GM19240 (cell line): ENCODE results near the gene PRDM16.

Experiments used
- DNase-seq: peaks from one replicate; pipeline ENCODE4 v3.0.0; 2011; ENCODE audit warnings: low spot score; ENCODE audit not compliant: insufficient read length

PRDM16 gene

DNA sequence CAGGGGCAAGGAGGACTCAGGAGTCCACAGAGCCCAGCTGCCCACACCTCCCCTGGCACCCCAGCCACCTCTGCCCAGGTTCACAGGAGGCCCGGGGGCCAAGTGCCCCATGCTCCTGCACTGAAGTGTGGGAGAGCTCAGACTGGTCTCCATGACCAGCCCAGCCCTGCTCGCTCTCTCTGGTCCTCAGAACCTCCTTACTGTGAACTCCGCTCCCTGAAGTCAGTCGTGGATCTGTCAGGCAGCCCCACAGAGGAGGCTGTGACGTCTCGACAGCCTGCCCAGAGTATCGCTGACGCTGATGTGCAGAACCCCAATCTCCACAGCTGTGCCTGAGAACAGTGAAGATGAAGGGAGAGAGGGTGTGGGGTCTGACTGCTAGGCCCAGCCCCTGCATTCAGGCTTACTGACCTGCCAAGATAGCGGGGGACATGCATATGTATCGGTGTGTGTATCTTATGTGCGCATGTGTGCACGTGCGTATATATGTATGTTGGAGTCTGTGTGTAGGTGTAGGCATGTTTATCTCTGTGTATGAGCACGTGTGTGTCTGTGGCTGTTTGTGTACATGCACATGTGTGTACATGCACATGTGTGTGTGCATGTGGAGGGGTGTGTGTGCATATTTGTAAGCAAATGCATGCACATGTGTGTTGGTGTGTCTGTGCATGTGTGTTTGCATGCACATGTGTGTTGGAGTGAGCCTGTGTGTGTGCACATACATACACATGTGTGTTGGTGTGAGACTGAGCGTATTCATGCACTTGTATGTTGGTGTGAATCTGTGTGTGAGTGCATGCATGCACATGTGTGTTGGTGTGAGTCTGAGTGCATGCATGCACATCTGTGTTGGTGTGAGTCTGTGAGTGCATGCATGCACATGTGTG, 267.0 kb downstream of the PRDM16 start:
- DNase-seq, result no peak

DNA sequence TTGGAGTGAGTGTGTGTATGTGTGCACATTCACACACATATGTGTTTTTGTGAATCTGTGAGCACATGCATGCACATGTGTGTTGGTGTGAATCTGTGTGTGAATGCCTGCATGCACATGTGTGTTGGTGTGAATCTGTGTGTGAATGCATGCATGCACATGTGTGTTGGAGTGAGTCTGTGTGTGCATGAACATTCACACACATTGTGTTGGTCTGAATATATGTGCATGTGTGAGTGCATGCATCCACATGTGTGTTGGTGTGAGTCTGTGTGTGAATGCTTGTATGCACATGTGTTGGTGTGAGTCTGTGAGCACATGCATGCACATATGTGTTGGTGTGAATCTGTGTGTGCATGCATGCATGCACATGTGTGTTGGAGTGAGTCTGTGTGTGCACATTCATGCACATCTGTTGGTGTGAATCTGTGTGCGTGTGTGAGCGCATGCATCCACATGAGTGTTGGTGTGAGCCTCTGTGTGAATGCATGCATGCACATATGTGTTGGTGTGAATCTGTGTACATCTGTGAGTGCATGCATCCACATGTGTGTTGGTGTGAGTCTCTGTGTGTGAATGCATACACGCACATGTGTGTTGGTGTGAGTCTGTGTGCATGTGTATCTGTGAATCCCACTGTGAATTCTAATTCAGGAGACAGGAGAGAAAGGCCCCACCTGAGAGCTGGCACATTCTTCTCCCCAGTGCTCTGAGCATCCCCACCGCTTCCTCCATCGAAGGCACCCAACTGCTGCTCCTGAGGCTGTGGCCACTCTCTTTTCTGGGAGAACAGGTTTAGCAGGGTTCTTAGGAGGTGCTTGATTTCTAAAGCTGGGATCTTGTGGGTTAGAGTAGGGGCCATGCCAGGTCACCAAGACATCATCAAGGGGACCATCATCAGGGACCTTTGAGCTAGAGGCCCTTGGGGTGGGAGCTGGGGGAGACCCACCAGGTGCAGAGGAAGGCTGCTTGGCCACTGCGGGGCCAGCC, 267.9 kb downstream of the PRDM16 start:
- DNase-seq, result no peak

GRCh38 chr1:3337798-3338724, 269.1 kb downstream of the PRDM16 start:
- no peak for DNase-seq

DNA sequence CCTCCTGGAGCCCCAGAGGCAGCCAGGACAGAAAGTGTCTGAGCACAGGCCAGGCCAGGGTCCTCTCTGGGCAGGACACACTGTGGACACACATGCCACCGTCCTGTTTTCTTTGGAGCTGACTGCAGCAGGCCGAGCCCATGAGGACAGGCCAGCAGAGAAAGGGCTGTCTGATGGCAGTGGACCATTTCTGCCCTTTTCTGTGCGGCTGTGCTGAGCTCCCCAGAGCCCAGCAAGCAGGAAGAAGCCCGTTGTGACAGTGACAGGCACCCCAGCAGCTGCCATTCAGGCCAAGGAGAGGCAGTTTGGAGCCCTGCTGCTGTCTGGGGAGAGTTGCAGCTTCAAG, 269.7 kb downstream of the PRDM16 start:
- DNase-seq, result no peak

DNA sequence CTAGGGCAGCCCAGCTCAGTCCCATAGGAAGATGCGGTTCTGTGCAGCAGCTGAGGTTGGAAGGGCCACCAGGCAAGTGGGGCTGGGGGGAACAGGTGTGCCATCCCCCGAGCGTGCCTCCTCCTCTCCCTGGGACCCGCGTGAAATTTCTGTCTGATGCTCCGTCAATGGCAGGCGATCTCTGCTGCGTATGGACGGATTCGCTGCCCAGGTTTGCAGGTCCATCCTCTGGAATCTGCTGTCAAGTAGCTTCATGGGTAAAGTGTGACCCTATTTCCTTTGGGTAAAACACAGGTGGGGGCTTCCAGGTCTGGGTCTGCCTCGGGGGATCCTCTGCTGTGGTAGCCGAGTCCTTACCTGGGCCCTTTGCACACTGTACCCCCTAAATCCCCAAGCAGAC, 270.9 kb downstream of the PRDM16 start:
- no peak for DNase-seq

DNA sequence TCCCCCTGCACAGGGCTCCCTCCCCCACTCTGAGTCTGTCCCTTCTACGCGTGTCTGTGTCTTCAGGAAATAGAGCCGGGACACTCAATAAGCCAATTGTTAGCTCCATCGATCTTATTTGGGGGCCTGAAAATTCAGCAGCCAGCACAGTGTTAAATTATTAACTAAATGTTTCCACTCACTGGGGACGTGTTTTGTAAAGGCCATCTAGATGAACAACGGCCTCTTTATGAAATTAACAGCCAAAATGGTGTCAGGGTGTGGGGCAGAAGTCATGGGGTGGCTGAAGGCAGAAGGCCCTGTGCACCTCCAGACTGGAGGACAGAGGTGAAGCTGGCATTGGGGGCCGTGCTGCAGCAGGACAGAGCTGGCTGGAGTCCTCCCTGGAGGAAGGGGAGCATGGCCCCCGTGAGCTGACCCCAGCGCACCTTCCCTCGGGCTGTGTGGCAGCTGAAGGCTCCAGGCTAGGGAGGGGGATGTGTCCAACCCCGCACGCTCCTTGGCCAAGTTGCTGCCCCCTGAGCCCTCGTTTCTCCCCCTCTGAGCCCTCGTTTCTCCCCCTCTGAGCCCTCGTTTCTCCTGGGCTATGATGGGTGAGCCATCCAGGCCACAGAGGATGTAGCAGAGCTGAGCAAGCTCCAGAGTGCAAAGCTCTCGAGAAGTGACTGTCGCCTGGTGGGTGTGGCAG, 271.7 kb downstream of the PRDM16 start:
- DNase-seq, result no peak

GRCh38 chr1:3341236-3341994, 272.4 kb downstream of the PRDM16 start:
- DNase-seq, result no peak

GRCh38 chr1:3342960-3343359, 274.0 kb downstream of the PRDM16 start:
- no peak for DNase-seq

GRCh38 chr1:3344395-3344794, 275.4 kb downstream of the PRDM16 start:
- DNase-seq, result no peak

DNA sequence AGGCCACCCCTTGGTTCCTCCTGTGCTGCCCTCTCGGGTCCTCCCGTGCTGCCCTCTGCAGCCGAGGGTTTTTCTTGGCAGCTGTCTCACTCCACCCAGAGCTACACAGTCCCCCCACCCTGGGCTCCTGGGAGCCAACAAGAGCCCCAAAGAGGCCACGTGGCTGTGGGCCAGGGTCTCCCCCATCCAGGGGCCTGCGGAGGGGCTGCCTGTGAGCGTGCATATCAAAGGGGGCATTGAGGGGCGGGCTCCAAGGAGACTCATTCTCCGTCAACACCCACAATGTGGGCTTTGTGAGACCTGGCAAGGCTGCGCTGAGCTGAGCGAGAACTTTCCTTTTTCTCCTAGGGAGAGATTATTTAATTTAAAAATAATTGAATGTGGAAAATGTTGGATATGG, 276.8 kb downstream of the PRDM16 start:
- DNase-seq, result no peak

- DNase-seq, result no peak
Observed at GRCh38 chr1:3346478-3346877, 277.5 kb downstream of the PRDM16 start.

DNA sequence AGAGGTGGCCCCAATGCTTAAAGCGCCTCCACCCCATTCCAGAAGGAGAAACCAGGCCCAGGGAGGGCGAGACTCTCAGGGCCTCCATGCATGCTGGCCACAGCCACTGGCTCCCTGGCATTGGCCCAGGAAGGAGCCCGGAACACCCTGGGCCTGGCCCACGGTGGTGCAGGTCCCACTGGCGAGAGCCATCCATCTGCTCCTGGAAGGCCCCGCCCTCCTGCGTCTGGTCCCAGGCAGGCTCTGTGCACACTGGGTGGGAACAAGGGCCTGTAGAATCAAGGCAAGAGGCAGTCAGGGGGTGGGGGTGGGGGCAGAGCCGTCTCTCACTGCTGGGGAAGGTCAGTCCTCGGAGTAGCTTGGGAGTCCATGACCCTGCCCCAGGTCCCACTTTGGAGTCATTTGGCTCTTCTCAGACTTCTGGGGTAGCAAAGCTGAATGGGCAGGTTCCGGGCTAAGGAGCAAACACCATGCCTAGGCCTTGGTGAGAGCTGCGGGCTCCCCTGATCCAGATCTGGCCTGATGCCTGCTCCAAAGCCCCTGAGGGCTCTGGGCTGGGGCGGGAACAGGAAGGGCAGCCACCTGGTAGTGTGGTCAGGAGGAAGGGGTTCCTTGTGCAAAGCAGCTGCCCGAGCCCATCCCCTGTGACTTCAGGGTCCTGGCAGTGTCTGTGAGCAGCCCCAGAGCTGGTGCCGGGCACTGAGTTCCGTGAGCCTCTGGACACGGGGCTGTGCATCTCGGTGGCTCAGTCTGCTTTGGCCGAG, 278.4 kb downstream of the PRDM16 start:
- DNase-seq, result no peak

GRCh38 chr1:3348196-3348865, 279.3 kb downstream of the PRDM16 start:
- no peak for DNase-seq

- no peak for DNase-seq
Observed at GRCh38 chr1:3349161-3349967, 280.4 kb downstream of the PRDM16 start.

DNA sequence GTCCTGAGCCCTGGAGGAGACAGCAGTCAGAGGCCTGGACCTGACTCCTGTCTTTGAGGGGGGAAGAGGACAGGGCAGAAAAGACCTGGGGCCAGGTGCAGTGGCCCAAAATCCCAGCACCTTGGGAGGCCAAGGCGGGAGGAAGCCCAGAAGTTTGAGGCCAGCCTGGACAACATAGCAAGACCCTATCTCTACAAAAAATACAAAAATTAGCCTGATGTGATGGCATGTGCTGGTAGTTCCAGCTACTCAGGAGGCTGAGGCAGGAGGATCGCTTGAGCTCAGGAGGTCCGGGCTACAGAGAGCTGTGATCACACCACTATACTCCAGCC, 280.9 kb downstream of the PRDM16 start:
- DNase-seq, result no peak

- DNase-seq, result no peak
Observed at GRCh38 chr1:3350506-3351261, 281.7 kb downstream of the PRDM16 start.
